OCI-LY1 (cell line): ENCODE data around the gene MAPT.
A peak's percentile ranks its signal among the peaks of the same experiment; 100 is the strongest.

Experiments
- CTCF ChIP-seq: fragments of 200-600 bp; sonication (generic), shearing (Covaris generic); IDR thresholded peaks from 2 replicates; pipeline ENCODE4 v1.5.1; 2017; ENCODE audit warnings: mild to moderate bottlenecking, antibody characterized with exemption, low read length, moderate library complexity, mixed read lengths
- EZH2 ChIP-seq: fragments of 200-600 bp; sonication (generic), shearing (Covaris generic); IDR thresholded peaks from 2 replicates; pipeline ENCODE4 v1.8.0; 2017; ENCODE audit warnings: borderline replicate concordance, mixed run types, mild to moderate bottlenecking, antibody characterized with exemption, low read length, moderate library complexity, mixed read lengths

GRCh38 chr17:46002311-46002972 lies 108.1 kb downstream of the MAPT start:
- TF ChIP-seq CTCF (peak; percentile 84), EZH2 (no peak)
